Measurements from ENCODE around the gene TMEM43.

DNA sequence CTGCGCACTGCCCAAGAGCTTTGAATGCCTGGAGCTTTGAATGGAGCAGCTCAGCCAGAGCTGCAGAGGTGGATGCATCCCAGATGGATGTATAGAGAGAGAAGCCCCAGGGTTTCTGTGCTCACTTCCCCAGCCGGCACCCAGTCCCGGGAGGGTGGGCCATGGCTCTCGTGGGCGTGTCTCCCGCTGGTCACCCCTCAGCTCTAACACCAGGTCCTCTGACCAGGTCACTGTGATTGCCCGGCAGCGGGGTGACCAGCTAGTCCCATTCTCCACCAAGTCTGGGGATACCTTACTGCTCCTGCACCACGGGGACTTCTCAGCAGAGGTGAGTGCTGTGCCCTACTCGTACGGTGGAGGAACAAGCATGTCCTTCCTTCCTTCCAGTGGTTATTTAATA lies 10.7 kb downstream of the TMEM43 start:
- TF ChIP-seq, protein P1, sequence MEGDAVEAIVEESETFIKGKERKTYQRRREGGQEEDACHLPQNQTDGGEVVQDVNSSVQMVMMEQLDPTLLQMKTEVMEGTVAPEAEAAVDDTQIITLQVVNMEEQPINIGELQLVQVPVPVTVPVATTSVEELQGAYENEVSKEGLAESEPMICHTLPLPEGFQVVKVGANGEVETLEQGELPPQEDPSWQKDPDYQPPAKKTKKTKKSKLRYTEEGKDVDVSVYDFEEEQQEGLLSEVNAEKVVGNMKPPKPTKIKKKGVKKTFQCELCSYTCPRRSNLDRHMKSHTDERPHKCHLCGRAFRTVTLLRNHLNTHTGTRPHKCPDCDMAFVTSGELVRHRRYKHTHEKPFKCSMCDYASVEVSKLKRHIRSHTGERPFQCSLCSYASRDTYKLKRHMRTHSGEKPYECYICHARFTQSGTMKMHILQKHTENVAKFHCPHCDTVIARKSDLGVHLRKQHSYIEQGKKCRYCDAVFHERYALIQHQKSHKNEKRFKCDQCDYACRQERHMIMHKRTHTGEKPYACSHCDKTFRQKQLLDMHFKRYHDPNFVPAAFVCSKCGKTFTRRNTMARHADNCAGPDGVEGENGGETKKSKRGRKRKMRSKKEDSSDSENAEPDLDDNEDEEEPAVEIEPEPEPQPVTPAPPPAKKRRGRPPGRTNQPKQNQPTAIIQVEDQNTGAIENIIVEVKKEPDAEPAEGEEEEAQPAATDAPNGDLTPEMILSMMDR (conservative IDR thresholded peaks at IDR 0.05) = no peak
- TF ChIP-seq ZFX (IDR thresholded peaks at IDR 0.05) = no peak
